GM18909 (cell line): Measurements from ENCODE around the gene RTN4RL2.

Experiments used
- ATAC-seq: cut with Tn5 transposase; IDR thresholded peaks from one replicate; pipeline ENCODE4 v1.9.1; 2021; ENCODE audit warnings: mild to moderate bottlenecking; ENCODE audit not compliant: unreplicated experiment, poor library complexity

Gene RTN4RL2

DNA sequence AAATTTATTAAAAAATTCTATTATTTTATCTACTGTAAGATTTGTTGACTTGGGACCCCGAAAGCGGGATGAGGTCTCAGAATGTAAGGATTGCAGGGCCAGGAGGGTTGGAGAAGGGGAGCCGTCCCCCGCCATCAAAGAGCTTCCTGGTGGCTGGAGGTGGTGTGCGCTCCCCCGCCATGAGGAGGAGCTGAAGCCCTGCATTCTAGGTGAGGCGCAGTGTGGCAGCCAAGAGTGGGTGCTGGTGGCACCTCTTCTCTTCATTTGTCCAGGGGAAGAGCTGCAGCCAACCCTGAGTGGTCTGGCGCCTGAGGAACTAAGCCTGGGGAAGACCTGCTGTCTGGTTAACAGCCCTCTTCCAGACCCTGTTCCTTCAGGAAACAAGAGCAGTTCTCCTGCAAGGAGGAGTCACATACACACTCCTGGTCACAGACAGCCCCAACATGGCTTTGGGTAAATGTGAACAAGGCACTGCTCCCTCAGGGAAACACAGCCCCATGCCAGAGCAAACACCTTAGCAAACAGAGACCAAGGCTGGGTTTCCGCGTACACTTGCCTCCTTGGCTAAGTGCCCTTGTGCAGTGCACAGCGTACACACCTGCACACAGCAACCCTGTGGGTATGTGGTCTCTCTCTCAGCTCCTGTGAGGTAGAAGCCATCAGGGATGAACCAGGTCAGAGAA lies 17.3 kb downstream of the RTN4RL2 start:
- ATAC-seq: no peak

DNA sequence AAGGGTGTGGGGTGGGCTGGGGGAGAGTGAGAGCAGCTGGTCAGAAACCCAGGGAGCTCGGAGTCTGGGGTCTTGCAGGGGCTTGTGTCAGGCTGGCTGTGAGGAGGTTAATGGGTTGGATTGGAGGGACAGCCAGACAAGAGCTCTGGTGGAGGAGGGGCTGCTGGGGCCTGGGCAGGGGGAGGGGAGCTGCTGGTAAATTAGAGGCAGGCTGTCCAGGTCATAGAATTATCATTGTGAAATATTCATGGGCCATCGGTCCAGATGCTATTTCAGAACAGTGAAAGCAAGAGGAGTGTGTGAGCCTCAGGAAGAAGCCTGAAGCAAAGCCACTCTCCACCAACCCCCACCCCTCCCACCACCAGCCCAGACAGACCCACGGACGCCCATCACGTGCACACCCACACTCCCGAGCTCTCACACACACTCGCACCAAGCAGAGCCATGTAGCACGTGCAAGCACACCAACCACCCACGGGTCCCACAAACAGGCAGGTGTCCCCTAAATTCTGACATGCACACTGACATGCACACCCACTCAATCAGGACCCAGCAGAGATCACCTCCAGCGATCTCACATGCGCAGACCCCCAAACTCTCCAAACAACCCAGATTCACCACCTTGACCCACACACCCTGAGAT lies 18.8 kb downstream of the RTN4RL2 start:
- no peak for ATAC-seq

DNA sequence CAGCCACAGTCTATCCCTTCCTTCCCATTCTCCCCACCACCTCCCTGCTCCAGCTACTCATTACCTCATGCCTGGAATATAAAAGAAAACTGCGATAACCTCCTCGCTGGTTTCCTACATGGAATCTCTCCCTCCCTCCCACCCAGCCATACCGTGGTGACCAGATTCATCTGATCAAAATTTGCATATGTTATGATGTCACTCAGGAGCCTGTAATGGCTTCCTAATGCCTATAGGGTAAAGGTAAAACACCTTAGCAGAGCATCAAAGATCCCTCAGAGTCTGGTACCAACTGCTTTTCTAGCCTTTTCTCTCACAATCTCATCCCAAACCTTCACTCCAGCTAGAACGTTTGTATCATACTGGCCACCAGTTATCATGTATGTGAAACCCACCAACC lies 19.6 kb downstream of the RTN4RL2 start:
- ATAC-seq: no peak

DNA sequence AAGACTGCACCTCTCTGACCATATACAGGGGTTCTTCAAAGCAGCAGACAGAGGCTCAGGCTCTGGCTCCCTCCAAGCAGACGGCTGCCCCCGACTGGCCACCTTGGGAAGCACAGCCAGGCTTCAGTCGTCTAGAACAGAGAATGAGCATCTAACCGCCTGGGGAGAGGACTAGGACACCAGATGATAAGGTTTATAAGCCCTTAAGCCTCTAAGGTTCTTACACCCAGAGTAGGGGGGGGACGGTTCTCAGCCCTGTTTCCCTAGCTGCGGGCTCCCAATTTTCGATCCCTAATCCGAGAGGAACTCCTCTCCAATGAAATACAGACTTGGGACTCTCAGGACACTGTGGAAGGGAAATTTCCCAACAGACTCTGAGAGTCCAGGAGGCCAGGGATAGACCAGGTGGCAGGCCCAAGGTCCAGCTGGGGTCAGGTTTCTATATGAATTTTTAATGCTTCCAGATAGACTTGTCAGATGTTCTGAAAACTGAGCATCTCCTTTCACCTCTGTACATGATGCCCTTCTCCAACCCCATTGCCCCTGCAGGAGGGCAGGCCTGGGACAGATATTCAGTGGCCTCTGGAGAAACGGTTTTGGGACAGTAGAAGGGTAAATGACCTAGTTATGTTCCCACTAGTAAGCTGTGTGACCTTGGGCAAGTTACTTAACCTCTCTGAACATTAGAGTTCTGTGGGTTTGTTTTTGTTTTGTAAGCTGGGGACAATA lies 20.2 kb downstream of the RTN4RL2 start:
- peak; percentile 35 for ATAC-seq

DNA sequence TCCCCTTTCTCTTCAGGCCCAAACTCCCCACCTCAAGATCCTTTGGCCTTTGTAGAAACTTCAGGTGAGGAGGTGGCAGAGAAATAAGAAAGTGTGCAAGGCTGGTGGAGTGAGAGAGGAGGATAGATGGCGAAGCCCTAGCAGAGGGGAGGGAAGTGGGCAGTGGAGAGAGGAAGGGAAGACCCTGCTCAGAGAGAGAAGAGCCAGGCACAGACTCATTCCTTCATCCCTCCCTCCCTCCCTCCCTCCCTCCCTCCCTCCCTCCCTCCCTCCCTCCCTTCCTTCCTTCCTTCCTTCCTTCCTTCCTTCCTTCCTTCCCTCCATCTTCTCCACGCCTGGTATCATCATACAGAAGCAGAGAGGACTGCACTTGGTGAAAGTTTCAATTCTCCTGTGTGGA lies 21.0 kb downstream of the RTN4RL2 start:
- ATAC-seq: no peak

DNA sequence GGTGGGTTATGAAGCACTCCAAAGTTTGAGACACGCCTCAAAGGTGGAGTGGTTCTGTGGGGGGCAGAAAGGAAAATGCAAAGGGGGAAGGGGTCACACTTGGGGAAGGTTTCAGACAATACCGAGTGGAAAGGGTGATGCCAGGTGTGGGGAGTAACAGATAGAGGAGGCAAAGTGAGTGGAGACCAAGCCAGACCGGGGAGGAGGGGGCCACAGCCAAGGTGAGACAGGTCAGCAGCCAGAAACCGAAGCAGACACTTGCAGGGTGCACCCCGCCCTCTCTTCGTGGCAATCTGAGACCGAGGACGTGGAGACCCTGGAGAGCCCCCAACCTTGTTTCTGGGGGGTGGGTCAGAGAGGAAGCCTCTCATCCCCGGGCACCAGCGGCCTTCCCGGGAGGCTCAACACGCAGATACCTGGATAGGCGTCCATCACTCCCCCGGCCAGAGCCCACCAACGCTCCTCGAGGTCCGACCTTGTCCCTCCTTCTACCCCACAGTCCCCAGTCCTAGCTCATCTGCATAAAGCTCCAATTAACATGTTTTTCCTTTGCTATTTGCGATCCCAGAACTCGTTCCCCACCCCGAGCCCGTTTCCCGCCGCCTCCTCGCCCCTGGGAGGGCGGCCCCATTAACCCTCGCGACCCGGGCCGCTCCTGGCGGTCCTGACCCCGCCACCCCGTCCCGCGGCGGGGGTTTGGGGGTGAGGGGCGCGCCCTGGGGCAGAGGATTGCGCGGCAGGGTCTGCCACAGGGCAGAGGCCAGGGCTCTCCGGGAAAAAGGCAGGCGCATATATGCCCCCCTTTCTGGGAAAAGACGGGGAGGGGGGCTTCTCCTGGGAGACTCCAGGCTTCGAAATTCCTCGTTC lies 21.8 kb downstream of the RTN4RL2 start:
- ATAC-seq: no peak

DNA sequence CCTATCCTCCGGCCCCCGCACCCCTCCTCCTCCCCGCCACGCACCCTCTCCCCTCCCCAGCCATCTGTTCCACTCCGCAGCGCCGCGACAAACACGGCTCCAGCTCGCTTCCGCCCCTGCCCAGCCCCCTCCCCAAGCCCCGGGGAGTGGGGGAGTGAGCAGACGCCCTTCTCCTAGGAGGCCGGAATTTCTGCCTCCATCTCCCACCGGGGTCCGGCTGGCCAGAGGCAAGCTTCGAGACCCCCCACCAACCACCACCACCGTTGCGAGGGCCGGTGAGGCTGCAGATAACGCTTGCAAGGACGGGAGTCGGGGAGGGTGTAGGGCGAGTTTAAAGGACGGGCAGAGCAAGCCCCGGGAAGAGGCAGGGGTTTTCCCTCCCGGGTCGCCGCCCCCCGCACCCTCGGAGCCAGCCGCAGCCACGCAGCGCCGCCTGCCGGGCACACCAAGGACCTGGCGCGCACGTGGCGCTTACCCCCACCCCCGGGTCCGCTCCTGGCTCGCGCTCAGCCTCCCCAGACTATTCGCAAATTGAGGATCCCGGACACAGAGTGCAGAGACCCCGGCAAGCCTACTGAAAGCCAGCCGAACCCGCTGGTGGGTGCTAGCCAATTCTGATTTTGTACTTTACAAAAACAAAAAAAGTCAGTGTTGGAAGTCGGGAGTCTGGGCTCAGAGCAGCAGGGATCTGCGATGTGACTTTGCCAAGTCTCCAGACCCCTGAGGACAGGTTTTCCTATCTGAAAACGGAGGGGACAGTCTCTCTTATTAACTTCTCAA lies 22.6 kb downstream of the RTN4RL2 start:
- ATAC-seq: peak; percentile 50

DNA sequence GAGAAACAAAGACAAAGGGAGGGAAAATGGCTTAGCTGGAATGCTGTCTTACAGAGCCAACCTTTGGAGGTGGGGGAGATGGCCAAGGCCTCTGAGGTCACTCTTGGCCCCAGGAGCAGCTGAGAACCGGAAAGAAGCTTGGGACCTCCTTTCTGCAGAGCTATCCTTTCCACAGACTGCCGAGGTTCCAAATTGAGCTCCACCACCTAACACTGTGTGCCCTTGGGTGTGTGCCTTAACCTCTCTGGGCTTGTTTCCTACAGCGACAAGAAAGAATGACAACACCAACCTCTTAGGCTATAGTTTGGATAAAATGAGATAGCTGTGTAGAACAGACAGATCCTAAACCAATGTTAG lies 23.2 kb downstream of the RTN4RL2 start:
- ATAC-seq: no peak

DNA sequence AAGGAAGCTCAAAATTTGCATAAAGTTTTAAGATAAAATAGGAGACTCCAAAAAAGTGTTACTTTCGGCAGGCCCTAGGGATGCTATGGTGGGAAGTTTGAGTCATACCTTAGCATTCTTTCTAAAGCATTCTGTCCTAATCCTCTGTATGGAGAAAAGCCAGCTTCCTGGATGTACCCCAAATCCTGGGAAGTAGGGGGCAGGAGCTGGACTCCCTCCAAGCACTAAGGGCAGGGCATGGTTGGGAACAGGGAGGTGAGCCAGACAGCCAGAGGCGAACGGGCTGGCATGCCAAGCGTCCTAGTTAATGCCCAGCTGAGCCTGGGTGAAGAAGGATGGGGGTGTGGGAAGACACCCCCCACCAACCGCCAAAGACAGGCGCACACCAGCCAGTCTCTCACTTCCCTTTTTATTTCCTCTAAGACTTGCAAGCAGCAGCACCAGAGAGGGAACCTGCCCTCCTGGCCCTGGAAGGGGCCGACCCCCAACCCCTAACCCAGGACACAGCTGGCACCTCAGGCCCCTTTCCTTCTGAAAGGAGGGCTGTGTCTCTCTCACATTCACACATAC lies 23.9 kb downstream of the RTN4RL2 start:
- peak; percentile 73 for ATAC-seq

DNA sequence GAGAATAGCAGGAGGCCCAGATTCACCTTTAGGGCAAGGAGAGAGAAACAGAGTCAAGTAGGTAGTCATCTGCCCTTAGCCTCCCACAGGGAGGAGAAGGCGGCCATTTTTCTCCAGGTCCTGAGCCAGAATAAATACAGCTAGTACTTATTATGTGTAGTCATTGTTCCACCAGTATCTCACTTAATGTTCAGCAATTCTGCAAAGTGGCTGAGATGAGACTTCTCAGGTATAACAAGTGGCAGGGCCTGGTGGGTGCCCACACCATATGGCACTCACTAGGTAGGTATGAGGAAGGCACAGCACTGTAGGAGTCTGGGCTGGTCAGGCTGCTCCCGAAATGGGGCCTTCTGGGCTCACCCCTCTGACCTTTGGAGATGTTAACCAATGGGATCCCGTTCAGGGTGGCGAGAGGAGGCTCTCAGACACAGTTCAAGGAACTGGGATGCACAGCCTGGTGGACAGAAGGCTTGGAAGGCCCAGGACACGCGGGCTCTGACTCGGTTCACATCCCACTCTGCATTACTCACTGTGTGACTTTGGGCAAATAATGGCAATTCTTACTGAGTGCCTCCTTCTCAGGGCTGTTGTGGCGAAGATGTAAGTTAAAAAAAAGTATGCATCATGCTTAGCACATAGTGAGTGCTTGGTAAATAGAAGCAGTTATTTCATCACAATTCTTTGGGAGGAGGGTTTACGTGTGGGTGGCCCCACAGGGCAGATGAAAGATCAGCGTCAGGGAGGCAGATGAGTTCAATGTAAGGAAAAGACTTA lies 25.1 kb downstream of the RTN4RL2 start:
- ATAC-seq: no peak

DNA sequence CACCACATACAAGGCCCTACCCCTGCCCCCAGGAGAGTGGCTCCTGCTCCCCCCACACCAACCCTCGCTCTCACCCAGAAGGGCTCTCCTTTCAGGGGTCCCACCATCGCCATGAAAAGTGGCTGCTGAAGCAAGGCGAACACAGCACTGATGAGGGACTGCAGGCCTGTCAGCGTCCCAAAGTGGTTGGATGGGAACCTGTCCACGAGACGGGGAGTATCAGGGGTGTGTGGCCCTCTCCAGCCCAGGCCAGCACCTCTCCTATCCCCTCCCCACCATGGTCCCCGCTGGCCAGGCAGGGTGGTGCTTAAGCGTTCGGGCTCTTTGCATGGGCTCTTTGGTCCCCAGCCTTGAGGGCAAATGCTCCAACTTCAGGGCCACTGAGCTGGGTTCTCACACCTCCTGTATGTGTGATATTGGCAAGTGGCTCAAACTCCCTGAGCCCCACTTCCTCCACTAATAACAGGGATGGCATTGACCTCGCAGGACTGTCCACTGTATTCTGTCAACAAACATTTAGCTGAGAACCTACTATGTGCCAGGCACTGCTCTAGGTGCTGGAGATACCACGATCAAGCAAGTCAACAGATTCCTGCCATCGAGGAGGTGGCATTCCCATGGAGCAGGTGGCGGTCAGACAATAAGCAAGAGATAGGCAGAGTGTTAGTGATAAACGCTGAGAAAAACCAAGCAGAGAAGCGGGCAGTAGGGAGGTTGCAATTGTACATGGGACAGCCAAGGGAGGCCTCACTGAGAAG lies 26.9 kb downstream of the RTN4RL2 start:
- ATAC-seq: no peak

DNA sequence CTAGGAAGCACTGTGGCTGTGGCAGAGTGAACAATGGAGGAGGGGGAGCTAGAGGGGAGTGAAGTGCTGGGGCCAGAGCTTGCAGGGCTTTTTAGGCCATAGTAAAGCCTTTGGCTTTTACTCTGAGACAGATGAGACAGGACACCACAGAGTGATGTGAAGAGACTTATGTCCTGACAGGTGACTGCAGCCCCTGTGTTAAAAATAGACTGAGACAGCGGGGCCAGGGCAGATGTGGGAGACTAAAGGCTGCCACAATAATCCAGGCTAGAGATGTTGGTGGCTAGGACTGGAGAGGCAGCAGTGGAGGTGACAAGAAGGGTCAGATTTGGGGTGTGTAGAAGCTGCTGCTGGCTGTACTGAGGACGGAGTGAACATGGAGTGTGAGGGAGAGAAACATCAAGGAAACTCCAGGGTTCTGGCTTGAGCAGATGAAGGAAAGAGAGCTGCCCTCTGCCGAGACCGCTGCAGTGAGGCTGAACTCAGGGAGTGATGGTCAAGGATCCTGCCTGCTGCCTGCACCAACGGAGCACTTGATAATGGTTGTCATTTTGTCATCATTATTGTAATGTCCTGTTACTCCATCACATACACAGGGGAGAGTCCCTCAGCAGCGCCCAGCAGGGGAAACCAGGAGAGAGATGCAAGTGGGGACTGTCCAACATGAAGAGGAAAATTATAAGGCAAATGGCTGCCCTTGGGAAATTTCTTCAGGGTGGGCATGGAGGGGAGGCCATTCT lies 27.8 kb downstream of the RTN4RL2 start:
- ATAC-seq: no peak

DNA sequence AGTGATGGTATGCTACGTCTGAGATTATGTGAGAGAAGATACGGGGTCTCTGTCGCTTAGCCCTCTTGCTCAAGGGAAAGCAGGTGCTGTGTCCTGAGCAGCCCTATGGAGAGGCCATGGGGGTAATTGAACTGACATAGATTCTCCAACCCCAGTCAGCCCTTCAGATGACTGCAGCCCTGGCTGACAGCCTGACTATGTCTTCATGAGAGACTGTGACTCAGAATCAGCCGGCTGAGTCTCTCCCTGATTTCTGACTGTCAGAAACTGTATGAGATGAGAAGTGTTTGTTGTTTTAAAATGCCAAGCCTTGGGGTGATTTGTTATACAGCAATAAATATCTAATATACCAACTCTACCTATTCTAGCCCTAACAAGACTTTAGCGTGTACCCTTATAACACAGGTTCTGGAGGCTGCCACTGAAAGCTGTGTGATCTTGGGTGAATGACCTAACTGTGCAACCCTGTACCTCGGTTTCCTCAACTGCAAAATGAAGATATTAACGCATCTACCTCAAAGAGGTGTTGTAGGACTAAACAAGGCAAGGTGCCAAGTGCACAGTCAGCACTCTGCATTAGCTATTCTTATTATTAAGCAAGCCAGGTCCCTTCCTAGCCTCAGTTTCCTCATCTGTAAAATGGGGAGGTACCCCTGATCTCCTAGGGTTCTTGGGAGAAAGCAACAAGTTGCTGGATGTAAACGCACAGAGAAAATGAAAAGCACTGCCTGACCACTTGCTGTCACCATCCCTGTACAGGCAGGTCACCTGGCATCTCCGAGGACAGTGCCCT lies 30.3 kb downstream of the RTN4RL2 start:
- no peak for ATAC-seq

DNA sequence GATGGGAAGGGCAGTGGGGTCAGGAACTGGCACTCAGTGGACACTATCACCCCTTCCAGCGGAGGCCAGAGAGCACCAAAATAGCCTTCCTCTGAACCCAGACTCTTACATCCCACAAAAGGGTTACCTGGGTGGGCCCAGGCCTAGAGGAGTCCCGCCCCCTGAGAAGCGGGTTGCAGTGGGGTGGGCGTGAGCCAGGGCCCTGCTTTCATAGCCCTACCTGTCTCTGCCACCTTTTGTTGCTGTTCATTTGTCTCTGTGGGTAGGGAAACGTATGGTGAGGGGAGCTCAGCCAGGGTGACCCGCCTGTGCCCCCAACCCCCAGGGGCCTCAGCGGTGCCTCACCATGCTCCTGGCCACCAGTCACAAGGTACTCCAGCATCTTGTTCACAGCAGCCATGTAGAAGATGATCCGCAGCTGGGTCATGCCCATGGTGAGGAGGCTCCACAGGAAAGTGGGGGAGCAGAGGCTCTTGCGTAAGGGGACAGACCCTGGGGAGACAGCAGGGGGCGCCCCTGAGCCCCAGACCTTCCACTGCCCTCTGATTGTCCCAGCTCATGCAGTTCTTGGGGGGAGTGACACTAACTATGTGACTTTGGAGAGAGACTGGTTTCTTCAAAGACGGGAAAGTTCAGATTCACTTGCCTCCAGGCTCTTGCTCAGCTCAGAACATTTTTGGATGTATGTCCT lies 31.2 kb downstream of the RTN4RL2 start:
- ATAC-seq: peak; percentile 41

DNA sequence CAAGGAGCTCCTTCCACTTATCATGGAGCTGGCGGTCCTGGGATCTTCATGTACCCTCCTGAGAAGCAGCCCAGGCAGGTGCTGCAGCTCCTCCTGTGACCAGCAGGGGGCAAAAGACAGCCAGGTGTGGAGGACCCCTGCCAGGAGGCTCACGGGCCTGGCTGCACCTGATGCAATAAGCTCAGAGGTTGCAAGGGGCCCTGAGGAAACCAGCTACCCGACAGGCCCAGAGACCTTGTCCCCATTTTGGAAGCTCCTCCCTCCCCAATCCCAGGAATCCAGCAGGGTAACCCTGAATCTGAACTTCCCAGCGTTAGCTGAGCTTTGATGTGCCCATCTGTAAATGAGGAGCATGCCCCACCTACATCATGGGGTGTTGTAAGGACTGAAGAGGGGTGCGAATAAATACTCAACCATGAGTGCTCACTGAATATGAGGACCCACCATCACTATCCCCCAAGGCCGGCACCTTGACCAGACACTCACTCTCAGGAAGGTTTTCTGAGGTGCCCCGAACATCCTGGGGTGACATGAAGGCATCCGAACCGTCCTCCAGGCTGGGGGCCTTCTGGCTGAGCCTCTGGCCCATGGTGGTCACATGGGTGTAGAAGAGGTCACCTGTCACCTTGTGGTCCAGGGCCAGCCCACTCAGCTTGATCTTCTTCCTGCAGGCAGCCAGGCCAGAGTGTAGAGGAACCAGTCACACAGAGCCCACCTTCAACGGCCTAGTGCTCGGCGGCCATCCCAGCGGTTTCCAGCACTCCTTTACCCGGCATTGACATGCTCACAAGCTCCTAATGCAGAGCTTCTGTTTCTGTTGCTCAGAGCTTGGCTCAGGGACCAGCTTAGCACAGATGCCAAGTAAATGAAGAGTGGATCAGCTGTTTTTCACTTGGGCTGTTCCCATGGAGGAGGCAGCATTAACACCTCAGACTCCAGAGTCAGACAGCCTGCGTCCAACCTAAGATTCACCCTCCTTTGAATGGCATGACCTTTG lies 33.5 kb downstream of the RTN4RL2 start:
- ATAC-seq: peak; percentile 76
